GM18867 (cell line): ENCODE data around the gene ARL8A.
A peak's percentile ranks its signal among the peaks of the same experiment; 100 is the strongest.
"Not testable (repeated sequence)": the region's sequence is repeated elsewhere in the genome, so short reads cannot be mapped to it uniquely, and the experiment has no call there.

Source experiments
- ATAC-seq: cut with Tn5 transposase; IDR thresholded peaks from one replicate; pipeline ENCODE4 v1.9.1; 2021; ENCODE audit warnings: mild to moderate bottlenecking, moderate library complexity; ENCODE audit not compliant: unreplicated experiment

Gene ARL8A

GRCh38 chr1:202159534-202160371 is 15.2 kb upstream of the ARL8A start:
- no peak for ATAC-seq

GRCh38 chr1:202158810-202159533 is 14.4 kb upstream of the ARL8A start:
- no peak for ATAC-seq

GRCh38 chr1:202157945-202158344 is 13.4 kb upstream of the ARL8A start:
- ATAC-seq, result no peak

- no peak for ATAC-seq
Measured at GRCh38 chr1:202156590-202156989, 12.1 kb upstream of the ARL8A start.

GRCh38 chr1:202155478-202156021 is 11.0 kb upstream of the ARL8A start:
- no peak for ATAC-seq

GRCh38 chr1:202154766-202155477 is 10.4 kb upstream of the ARL8A start:
- ATAC-seq, result no peak

GRCh38 chr1:202154148-202154765 is 9.7 kb upstream of the ARL8A start:
- ATAC-seq, result no peak

GRCh38 chr1:202153284-202153683 is 8.7 kb upstream of the ARL8A start:
- no peak for ATAC-seq

- no peak for ATAC-seq
Measured at GRCh38 chr1:202152399-202152798, 7.9 kb upstream of the ARL8A start.

- ATAC-seq, result no peak
Measured at GRCh38 chr1:202151045-202151444, 6.5 kb upstream of the ARL8A start.

GRCh38 chr1:202150602-202151001 is 6.1 kb upstream of the ARL8A start:
- ATAC-seq, result no peak

- no peak for ATAC-seq
Measured at GRCh38 chr1:202150187-202150586, 5.7 kb upstream of the ARL8A start.

- ATAC-seq, result no peak
Measured at GRCh38 chr1:202149566-202149965, 5.0 kb upstream of the ARL8A start.

GRCh38 chr1:202148391-202148790 is 3.9 kb upstream of the ARL8A start:
- ATAC-seq, result no peak

- no peak for ATAC-seq
Measured at GRCh38 chr1:202146993-202147392, 2.5 kb upstream of the ARL8A start.

- no peak for ATAC-seq
Measured at GRCh38 chr1:202146279-202146678, 1.7 kb upstream of the ARL8A start.

GRCh38 chr1:202145744-202146140 is 1.2 kb upstream of the ARL8A start:
- not testable (repeated sequence) for ATAC-seq

- ATAC-seq, result no peak
Measured at GRCh38 chr1:202145068-202145743, 669 bp upstream of the ARL8A start.

- ATAC-seq, result peak; percentile 46
Measured at GRCh38 chr1:202143768-202144401, 652 bp downstream of the ARL8A start.
